GM18508 (cell line): ENCODE data around the gene CENPF.
"Not testable (repeated sequence)": the region's sequence is repeated elsewhere in the genome, so short reads cannot be mapped to it uniquely, and the experiment has no call there.

Experiments
- ATAC-seq: cut with Tn5 transposase; IDR thresholded peaks from one replicate; pipeline ENCODE4 v1.9.1; 2021; ENCODE audit warnings: moderate number of reproducible peaks; ENCODE audit not compliant: insufficient read depth, unreplicated experiment

Gene CENPF

GRCh38 chr1:214602764-214603657 is at the start of gene CENPF:
Gene CENPF, plus strand, starts transcription at chr1:214603195. Its CDS starts 10,560 bp downstream, at chr1:214613755.
- peak; percentile 100 for ATAC-seq

DNA sequence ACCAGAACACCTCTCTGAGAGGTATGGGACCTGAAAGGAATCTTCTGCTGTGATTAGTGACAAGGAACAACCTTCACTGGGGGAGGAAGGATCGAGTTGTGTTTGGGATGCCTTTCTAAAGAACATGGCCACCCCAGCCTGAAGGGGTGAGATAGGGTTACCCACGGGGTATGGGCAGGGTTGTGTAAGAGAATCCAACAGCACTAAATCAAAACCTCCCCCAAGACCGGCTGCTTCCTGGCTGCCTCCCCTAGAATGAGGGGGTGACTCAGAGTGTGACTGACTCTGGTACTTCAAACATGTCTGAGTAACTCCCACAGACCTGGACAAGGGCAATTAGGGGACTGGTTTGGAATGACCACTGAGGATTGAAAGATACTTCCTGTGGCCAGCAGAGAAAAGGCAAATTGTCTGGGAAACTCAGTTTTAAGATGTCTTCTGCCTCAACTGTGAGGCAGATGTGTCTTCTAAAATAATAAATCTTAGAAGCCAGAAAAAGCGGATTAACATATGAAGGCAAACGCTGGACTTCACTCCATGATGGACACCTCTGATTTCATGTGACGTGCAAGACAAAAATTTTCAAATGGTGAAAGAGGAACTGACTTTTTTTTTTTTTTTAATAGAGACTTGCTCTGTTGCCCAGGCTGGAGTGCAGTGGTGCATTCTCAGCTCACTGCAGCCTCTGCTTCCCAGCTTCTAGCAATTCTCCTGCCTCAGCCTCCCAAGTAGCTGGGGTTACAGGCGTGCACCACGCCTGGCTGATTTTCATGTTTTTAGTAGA is 44.9 kb upstream of the CENPF start:
- ATAC-seq, result peak; percentile 52

- no peak for ATAC-seq
Observed at GRCh38 chr1:214563881-214564280, 39.1 kb upstream of the CENPF start.

DNA sequence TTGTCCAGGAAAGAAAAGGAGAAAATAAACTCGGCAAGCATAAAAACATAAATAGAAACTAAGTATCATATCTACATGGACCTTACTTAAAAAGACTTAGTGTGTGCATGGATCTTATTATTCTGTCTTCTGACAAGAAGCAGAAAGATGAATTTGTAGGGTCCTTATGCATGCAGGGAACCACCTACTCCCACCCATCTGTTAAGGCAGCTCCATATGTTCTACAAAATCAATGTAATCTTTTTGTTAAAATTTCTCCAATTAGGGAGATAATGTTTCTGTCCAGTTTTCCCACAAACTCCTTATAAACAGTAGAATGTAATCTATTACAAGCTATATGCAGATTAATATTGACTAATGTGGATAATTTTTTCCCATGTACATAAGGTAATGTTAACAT is 37.7 kb upstream of the CENPF start:
- ATAC-seq, result no peak

GRCh38 chr1:214566158-214567104 is 36.6 kb upstream of the CENPF start:
- ATAC-seq, result peak; percentile 56

- ATAC-seq, result no peak
Observed at GRCh38 chr1:214567481-214567980, 35.5 kb upstream of the CENPF start.

- ATAC-seq, result no peak
Observed at GRCh38 chr1:214568328-214568727, 34.7 kb upstream of the CENPF start.

DNA sequence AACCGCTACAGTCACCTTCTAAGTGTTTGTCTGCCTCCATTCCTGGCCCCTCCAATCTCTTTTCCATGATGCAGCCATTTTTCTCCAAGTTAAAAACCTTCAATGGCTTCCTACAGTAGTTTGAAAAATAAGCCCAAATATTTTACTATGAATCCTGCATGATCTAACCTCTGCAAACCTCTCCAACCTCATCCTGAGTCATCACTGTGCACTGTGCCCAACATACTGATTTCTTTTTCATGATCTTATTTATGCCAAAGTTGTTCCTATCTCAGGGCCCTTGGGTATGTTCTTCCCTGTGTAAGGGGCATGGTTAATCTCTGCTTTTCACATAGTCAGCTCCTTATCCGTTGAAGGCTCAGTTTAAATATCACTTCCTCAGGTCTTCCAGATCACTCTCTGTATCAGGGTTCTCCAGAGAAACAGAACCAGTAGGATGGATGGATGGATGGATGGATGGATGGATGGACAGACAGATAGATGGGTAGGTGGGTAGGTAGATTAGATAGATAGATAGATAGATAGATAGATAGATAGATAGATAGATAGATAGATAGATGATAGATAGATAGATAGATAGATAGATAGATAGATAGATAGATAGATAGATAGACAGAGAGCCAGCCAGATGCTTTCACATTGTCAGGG is 33.5 kb upstream of the CENPF start:
- ATAC-seq, result no peak

DNA sequence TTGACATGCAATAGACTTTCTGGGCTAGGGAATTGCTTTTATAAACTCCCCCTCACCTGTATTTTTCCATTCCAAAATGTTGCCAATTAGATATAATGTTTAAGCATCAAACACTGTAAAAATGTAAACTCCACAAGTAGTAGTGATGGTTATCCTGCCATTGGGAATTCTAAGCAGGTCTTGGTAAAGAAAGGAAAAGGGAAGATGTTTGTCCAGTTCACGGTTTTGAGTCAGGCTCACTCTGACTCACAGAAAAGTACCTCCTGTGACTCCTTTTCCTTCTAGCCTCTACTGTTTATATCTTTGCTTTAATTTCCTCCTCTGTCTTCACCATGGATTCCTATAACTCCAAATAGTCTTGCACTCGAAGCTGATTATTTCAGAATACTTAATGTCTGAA is 32.6 kb upstream of the CENPF start:
- no peak for ATAC-seq

DNA sequence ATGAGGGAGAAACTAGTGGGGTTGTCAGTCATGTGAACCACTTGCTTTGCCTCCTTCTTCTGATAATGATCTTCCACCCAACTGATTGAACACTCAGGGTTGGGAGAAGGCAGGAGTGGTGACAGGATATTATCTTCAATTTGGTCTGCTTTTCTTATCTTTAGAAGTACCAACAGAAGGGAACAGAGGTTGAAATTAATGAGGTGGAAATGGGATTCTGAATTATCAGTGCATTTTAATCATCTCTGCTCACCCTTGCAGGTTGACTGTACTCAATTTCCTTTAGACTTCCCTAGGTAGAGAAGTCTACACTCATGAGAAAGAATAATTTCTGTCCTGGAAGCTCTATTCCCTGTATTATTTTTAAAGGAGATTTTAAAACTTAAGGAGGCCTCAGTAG is 31.7 kb upstream of the CENPF start:
- no peak for ATAC-seq

DNA sequence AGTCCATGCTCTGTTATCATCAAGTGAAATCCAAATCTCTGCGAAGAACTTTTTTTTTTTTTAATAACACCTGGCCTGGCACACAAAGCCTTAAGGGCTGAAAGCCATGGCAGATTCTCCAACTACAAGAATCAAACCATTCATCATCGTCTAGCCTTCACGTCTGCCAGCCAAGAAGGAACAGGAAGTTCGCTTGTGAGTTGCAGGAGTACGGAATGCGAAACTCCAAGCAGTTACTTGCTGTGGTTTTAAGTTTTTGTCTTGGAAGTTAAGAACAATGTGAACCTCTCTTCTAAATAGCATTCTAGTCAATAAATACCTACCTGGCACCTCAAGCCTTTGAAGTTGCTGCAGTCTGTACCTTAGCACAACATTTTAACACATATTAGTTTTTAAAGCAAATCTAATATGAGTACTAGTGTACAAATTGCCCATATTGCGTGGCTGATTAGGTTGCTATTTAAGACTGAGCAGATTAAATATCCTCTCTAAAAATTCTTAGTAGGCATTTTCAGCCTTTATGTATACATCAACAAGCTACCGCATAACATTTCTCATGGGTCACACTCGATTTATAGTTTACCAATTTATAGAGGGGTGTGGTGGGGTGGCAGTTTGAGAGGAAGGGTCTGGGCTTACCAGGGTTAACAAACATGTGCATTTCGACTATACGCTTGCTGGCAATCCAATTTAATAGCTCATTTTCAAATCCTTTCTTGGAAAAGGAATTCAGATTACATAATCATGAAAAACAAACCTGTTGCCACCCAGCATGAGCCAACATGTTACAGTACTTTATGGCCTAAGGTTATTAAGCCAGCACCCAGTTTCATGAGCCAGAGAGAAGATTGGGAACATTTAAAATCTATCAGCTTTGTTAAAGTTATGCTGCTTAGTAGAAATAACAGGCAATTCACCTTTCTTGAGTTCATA is 29.3 kb upstream of the CENPF start:
- no peak for ATAC-seq

GRCh38 chr1:214574598-214575411 is 28.2 kb upstream of the CENPF start:
- ATAC-seq, result no peak

DNA sequence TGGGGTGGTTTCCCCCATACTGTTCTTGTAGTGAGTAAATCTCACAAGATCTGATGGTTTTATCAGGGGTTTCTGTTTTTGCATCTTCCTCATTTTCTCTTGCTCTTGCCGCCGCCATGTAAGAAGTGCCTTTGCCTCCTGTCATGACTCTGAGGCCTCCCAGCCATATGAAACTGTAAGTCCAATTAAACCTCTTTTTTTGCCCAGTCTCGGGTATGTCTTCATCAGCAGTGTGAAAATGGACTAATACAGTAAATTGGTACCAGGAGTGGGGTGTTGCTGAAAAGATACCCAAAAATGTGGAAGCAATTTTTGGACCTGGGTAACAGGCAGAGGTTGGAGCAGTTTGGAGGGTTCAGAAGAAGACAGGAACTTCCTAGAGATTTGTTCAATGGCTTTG is 26.9 kb upstream of the CENPF start:
- not testable (repeated sequence) for ATAC-seq

DNA sequence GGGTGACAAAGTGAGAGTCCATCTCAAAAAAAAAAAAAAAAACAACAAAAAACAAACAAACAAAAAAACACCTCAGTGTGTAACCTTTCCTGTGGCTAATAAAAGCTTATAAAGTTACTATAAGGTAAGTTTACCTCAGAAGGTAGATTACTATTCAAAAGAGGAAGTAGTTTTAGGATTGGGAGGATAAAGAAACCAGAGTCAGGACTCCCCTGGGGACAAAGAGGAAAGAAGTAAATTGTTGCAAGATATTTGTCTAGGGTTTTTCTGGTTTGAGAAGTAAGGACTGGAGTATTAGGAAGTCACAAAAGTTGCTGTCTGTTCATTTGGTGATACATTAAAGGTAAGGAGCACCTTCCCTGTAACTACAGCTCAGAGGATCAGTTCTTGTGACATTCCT is 23.8 kb upstream of the CENPF start:
- ATAC-seq, result no peak

GRCh38 chr1:214581785-214582184 is 21.2 kb upstream of the CENPF start:
- ATAC-seq, result no peak

GRCh38 chr1:214582289-214582891 is 20.6 kb upstream of the CENPF start:
- no peak for ATAC-seq

DNA sequence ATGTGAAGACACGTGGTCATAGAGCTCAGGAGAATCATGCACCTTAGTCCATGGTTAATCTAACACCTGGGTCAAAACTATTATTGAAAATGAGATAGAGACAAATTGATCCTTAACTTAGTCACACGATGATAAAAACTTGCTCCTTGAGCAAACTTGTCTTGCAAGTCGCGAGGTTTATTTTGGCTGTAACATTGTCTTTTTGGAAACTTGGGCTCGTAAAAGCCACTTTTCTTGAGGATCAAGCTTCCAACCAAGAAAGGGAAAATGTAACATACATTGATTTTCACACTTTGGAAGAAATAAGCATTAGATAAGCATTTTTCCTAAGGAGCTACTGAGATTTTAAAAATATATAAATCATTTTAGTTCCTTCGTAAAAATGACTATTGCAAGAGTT is 19.9 kb upstream of the CENPF start:
- ATAC-seq, result no peak
